ENCODE measurements around the gene CC2D2A.

Gene CC2D2A

DNA sequence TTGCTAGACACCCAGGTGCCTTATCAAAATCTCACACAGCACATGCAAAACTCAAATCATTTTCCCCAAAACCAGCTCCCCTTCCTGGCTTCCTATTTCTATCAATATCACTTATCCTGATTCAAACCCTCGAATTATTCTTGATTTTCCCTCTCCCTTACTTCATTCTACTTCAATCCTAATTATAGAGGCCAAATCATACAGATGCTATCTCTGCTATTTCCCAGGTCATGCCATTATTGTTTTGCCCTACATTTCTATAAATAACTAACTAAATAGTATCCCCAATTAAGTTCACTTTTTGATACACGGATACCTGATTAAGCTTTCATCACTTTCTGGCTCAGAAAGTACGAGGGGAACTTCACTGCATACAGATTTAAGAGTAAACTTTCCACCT is 123.1 kb downstream of the CC2D2A start:
- no peak for TF ChIP-seq POLR2AphosphoS5 (IDR thresholded peaks at IDR 0.05; ENCODE audit: low read depth)
- TF ChIP-seq, protein P1, sequence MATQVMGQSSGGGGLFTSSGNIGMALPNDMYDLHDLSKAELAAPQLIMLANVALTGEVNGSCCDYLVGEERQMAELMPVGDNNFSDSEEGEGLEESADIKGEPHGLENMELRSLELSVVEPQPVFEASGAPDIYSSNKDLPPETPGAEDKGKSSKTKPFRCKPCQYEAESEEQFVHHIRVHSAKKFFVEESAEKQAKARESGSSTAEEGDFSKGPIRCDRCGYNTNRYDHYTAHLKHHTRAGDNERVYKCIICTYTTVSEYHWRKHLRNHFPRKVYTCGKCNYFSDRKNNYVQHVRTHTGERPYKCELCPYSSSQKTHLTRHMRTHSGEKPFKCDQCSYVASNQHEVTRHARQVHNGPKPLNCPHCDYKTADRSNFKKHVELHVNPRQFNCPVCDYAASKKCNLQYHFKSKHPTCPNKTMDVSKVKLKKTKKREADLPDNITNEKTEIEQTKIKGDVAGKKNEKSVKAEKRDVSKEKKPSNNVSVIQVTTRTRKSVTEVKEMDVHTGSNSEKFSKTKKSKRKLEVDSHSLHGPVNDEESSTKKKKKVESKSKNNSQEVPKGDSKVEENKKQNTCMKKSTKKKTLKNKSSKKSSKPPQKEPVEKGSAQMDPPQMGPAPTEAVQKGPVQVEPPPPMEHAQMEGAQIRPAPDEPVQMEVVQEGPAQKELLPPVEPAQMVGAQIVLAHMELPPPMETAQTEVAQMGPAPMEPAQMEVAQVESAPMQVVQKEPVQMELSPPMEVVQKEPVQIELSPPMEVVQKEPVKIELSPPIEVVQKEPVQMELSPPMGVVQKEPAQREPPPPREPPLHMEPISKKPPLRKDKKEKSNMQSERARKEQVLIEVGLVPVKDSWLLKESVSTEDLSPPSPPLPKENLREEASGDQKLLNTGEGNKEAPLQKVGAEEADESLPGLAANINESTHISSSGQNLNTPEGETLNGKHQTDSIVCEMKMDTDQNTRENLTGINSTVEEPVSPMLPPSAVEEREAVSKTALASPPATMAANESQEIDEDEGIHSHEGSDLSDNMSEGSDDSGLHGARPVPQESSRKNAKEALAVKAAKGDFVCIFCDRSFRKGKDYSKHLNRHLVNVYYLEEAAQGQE (IDR thresholded peaks at IDR 0.05; ENCODE audit: insufficient replicate concordance, low read depth), result no peak
- DNase-seq (ENCODE audit: low read depth in 1 of 2, low spot score in 1 of 2), result no peak
- no peak overlapping the region for H3K27ac ChIP-seq (replicated peaks)
- H3K4me3 ChIP-seq (replicated peaks; ENCODE audit: insufficient read depth, low read length), result no peak overlapping the region
- no peaks in the 10 kb centered on the region for H3K27me3 ChIP-seq (ENCODE audit: insufficient read depth, poor library complexity, severe bottlenecking)

DNA sequence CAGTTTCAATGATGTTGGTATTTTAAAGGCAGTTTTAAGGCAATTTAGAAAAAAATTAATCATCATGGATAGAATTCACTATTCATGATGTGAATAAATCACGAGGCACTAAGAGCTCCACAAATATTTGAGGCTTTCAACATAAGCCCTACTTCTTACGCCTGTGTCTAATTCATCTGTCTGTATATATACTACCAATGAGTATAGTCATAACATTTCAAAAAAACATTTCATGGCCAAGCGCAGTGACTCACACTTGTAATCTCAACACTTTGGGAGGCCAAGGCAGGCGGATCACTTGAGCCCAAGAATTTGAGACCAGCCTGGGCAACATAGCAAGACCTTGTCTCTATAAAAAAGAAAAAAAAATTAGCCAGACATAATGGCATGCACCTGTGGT is 129.0 kb downstream of the CC2D2A start:
- TF ChIP-seq POLR2AphosphoS5 (IDR thresholded peaks at IDR 0.05; ENCODE audit: low read depth) (no peak), SPI1 (IDR thresholded peaks at IDR 0.05; ENCODE audit: borderline replicate concordance, low read depth) (no peak), GABPA (IDR thresholded peaks at IDR 0.05; ENCODE audit: low read depth) (no peak)
- TF ChIP-seq, protein P1 (IDR thresholded peaks at IDR 0.05; ENCODE audit: insufficient replicate concordance, low read depth), result no peak
- TF ChIP-seq, protein P2, sequence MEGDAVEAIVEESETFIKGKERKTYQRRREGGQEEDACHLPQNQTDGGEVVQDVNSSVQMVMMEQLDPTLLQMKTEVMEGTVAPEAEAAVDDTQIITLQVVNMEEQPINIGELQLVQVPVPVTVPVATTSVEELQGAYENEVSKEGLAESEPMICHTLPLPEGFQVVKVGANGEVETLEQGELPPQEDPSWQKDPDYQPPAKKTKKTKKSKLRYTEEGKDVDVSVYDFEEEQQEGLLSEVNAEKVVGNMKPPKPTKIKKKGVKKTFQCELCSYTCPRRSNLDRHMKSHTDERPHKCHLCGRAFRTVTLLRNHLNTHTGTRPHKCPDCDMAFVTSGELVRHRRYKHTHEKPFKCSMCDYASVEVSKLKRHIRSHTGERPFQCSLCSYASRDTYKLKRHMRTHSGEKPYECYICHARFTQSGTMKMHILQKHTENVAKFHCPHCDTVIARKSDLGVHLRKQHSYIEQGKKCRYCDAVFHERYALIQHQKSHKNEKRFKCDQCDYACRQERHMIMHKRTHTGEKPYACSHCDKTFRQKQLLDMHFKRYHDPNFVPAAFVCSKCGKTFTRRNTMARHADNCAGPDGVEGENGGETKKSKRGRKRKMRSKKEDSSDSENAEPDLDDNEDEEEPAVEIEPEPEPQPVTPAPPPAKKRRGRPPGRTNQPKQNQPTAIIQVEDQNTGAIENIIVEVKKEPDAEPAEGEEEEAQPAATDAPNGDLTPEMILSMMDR (IDR thresholded peaks at IDR 0.05; ENCODE audit: insufficient read depth, low read length), result no peak
- Histone ChIP-seq H3K27me3 (ENCODE audit: insufficient read depth, poor library complexity, severe bottlenecking) (no peaks in the 10 kb centered on the region), H3K27ac (replicated peaks) (no peak overlapping the region), H3K4me3 (replicated peaks; ENCODE audit: insufficient read depth, low read length) (no peak overlapping the region)
- DNase-seq (ENCODE audit: low read depth in 1 of 2, low spot score in 1 of 2), result no peak

DNA sequence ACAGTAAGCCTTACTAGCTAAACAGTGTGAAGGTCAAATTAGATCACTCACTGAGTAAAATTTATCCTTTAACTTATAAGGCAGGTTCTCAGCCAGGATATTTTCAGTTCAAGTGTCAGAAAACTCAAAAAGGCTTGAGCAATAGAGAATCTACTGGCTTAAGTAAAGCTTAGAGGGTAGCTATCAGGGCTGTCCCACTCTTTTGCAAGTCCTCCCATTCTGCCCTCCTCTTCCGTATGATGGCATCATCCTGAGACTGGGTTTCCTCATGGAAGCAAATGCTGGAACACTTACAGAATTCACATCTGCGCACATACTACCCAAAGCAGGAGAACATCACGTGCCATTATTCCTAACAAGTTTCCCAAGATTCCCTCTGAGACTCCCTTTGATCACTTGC is 130.5 kb downstream of the CC2D2A start:
- Histone ChIP-seq H3K27ac (replicated peaks) (no peak overlapping the region), H3K4me3 (replicated peaks; ENCODE audit: insufficient read depth, low read length) (no peak overlapping the region), H3K27me3 (ENCODE audit: insufficient read depth, poor library complexity, severe bottlenecking) (no peaks in the 10 kb centered on the region)
- TF ChIP-seq, protein P1 (IDR thresholded peaks at IDR 0.05; ENCODE audit: insufficient replicate concordance, low read depth), result no peak
- TF ChIP-seq SPI1 (IDR thresholded peaks at IDR 0.05; ENCODE audit: borderline replicate concordance, low read depth) (no peak), POLR2AphosphoS5 (IDR thresholded peaks at IDR 0.05; ENCODE audit: low read depth) (no peak), GABPA (IDR thresholded peaks at IDR 0.05; ENCODE audit: low read depth) (no peak)
- TF ChIP-seq, protein P2 (IDR thresholded peaks at IDR 0.05; ENCODE audit: insufficient read depth, low read length), result no peak
- DNase-seq (ENCODE audit: low read depth in 1 of 2, low spot score in 1 of 2), result no peak

DNA sequence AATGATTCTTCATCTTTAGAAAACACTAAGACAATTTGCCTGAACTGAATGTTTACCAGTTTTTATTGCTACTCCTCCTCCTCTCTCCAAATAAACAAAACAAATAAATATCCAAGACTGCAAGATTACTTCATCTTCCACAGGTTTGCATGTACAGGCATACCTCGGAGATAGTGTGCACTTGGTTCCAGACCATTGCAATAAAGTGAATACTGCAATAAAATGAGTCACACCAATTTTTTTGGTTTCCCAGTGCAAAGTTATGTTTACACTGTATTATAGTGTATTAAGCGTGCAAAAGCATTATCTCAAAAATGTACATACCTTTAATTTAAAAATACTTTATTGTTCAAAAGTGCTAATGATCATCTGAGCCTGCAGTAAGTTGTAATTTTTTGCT is 132.2 kb downstream of the CC2D2A start:
- H3K4me3 ChIP-seq (replicated peaks; ENCODE audit: insufficient read depth, low read length), result no peak overlapping the region
- no peak for DNase-seq (ENCODE audit: low read depth in 1 of 2, low spot score in 1 of 2)
- H3K27me3 ChIP-seq (ENCODE audit: insufficient read depth, poor library complexity, severe bottlenecking), result no peaks in the 10 kb centered on the region
- H3K27ac ChIP-seq (replicated peaks), result no peak overlapping the region
- TF ChIP-seq, protein P2 (IDR thresholded peaks at IDR 0.05; ENCODE audit: insufficient read depth, low read length), result no peak
- no peak for TF ChIP-seq SPI1 (IDR thresholded peaks at IDR 0.05; ENCODE audit: borderline replicate concordance, low read depth)
- TF ChIP-seq, protein P1 (IDR thresholded peaks at IDR 0.05; ENCODE audit: insufficient replicate concordance, low read depth), result no peak
- no peak for TF ChIP-seq POLR2AphosphoS5 (IDR thresholded peaks at IDR 0.05; ENCODE audit: low read depth)
- no peak for TF ChIP-seq GABPA (IDR thresholded peaks at IDR 0.05; ENCODE audit: low read depth)

Data from HL-60 (cell line).